ENCODE data around the gene ABCA1. TPM values are rescaled to one million over a fixed set of nuclear protein-coding genes. Genes with fewer than 3 reads are reported as not detected.
"Not testable (repeated sequence)": the region's sequence is repeated elsewhere in the genome, so short reads cannot be mapped to it uniquely, and the experiment has no call there.

Gene ABCA1
- total RNA-seq, 1 donor from 2014 or later, result 20.8 TPM

DNA sequence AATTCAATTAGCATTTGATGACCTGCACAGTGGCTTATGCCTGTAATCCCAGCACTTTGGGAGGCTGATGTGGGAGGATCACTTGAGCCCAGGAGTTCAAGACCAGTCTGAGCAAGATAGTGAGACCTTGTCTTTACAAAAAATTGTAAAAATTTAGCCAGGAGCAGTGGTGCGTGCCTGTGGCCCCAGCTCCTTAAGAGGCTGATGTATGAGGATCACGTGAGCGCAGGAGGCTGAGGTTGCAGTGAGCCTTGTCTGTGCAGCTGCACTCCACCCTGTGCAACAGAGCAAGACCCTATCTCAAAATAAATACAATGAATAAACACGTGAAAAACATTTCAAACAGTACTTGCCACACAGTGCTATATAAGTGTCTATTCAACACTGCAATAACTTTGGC lies 4.2 kb downstream of the ABCA1 start:
- Mint-ChIP-seq H3K27me3 (peaks cover 3% of the 10 kb centered on the region), H3K36me3 (no peaks in the 10 kb centered on the region), H3K9me3 (no peaks in the 10 kb centered on the region), H3K27ac (no peak overlapping the region), H3K4me3 (no peak overlapping the region), H3K4me1 (ENCODE audit: unreplicated experiment) (peaks cover 18% of the 10 kb centered on the region)
- TF ChIP-seq, protein P1, sequence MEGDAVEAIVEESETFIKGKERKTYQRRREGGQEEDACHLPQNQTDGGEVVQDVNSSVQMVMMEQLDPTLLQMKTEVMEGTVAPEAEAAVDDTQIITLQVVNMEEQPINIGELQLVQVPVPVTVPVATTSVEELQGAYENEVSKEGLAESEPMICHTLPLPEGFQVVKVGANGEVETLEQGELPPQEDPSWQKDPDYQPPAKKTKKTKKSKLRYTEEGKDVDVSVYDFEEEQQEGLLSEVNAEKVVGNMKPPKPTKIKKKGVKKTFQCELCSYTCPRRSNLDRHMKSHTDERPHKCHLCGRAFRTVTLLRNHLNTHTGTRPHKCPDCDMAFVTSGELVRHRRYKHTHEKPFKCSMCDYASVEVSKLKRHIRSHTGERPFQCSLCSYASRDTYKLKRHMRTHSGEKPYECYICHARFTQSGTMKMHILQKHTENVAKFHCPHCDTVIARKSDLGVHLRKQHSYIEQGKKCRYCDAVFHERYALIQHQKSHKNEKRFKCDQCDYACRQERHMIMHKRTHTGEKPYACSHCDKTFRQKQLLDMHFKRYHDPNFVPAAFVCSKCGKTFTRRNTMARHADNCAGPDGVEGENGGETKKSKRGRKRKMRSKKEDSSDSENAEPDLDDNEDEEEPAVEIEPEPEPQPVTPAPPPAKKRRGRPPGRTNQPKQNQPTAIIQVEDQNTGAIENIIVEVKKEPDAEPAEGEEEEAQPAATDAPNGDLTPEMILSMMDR (conservative IDR thresholded peaks at IDR 0.05), result no peak
- no peak for DNase-seq (ENCODE audit: extremely low spot score, unreplicated experiment)

DNA sequence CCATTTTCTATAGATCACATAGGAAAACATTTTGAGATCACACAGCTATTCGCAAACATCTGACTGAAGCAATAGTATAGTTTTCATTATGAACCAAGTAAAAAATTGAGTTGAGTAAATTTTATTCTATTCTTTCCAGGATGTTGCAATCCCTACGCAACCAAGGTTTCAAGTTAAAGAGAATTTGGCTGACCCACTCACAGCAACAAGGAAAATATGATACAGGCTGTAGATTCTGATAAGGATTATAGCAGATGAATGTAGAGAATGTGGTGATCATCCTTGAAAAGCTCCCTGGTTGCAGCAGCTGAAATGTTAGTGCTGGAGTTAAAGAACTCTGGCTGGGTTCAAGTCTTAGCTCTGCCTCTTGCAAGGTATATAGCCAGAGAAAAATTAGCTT lies 4.7 kb downstream of the ABCA1 start:
- TF ChIP-seq, protein P1 (conservative IDR thresholded peaks at IDR 0.05), result no peak
- no peak for DNase-seq (ENCODE audit: extremely low spot score, unreplicated experiment)
- H3K4me3 Mint-ChIP-seq, result no peak overlapping the region
- H3K27ac Mint-ChIP-seq, result no peak overlapping the region
- H3K27me3 Mint-ChIP-seq, result peaks cover 3% of the 10 kb centered on the region
- peaks cover 18% of the 10 kb centered on the region for H3K4me1 Mint-ChIP-seq (ENCODE audit: unreplicated experiment)
- H3K9me3 Mint-ChIP-seq, result no peaks in the 10 kb centered on the region
- no peaks in the 10 kb centered on the region for H3K36me3 Mint-ChIP-seq

DNA sequence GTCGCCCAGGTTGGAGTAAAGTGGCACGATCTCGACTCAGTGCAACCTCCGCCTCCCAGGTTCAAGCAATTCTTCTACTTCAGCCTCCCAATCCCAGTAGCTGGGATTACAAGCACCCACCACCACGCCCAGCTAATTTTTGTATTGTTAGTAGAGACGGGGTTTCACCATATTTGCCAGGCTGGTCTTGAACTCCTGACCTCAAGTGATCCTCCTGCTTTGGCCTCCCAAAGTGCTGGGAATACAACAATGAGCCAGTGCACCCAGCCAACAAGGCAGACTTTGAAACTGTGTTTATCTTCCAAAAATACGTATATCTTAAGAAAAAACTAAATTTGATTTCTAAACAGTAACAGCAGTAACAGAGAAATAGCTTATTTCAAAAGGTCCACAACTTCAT lies 5.2 kb downstream of the ABCA1 start:
- H3K36me3 Mint-ChIP-seq; H3K27ac Mint-ChIP-seq; H3K9me3 Mint-ChIP-seq; H3K27me3 Mint-ChIP-seq; DNase-seq (ENCODE audit: extremely low spot score, unreplicated experiment); H3K4me3 Mint-ChIP-seq: not testable (repeated sequence)
- peaks cover 18% of the 10 kb centered on the region for H3K4me1 Mint-ChIP-seq (ENCODE audit: unreplicated experiment)

DNA sequence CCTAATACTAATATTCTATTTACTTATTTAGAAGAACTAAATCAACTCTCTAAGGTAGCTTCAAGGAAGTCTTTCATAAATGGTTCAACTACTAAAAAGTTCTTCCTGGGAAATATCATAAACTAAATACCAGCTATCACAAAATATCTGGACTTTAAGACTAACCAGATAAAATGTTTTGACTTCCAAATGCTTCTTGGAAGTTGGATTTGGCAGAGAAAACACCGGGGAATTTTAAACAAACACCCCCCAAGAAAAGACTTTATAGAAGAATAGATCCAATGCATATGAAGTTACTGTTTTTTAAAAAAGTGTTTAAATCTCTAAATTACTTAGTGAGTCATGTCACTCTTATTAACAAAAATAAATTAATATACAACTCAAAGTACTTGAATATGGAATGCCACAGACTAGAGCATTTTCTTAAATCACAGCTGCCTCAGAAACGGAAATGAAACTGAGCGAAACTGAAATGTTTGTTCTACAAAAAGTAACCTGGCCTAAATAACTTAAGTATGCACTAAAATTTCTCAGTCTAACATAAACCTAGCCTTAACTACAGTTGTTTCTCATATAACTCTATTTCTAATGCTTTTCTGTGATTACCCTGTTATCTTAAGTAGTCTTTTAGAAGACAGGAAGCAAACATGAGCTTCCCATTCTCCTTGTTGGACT lies 6.8 kb downstream of the ABCA1 start:
- Mint-ChIP-seq H3K4me1 (ENCODE audit: unreplicated experiment) (peaks cover 18% of the 10 kb centered on the region), H3K4me3 (no peak overlapping the region), H3K27me3 (peaks cover 3% of the 10 kb centered on the region), H3K9me3 (no peaks in the 10 kb centered on the region), H3K36me3 (no peaks in the 10 kb centered on the region), H3K27ac (no peak overlapping the region)
- DNase-seq (ENCODE audit: extremely low spot score, unreplicated experiment), result no peak
- TF ChIP-seq, protein P1 (conservative IDR thresholded peaks at IDR 0.05), result no peak

- no peak for DNase-seq (ENCODE audit: extremely low spot score, unreplicated experiment)
- Mint-ChIP-seq H3K9me3 (no peaks in the 10 kb centered on the region), H3K4me3 (no peak overlapping the region), H3K4me1 (ENCODE audit: unreplicated experiment) (peaks cover 17% of the 10 kb centered on the region), H3K36me3 (peaks cover 4% of the 10 kb centered on the region), H3K27ac (no peak overlapping the region), H3K27me3 (no peaks in the 10 kb centered on the region)
- TF ChIP-seq, protein P1 (conservative IDR thresholded peaks at IDR 0.05), result no peak
These were observed 12.2 kb downstream of the ABCA1 start for GRCh38 chr9:104915753-104916152.

- Mint-ChIP-seq H3K4me1 (ENCODE audit: unreplicated experiment) (peaks cover 21% of the 10 kb centered on the region), H3K4me3 (no peak overlapping the region), H3K27ac (no peak overlapping the region), H3K27me3 (no peaks in the 10 kb centered on the region), H3K36me3 (peaks cover 4% of the 10 kb centered on the region), H3K9me3 (no peaks in the 10 kb centered on the region)
- no peak for DNase-seq (ENCODE audit: extremely low spot score, unreplicated experiment)
- TF ChIP-seq, protein P1 (conservative IDR thresholded peaks at IDR 0.05), result no peak
These were observed 12.9 kb downstream of the ABCA1 start for GRCh38 chr9:104915049-104915448.
